ENCODE measurements around the gene CDT1. TPM values are rescaled to one million over a fixed set of nuclear protein-coding genes. Genes with fewer than 3 reads are reported as not detected.
"Not testable (repeated sequence)": the region's sequence is repeated elsewhere in the genome, so short reads cannot be mapped to it uniquely, and the experiment has no call there.

Gene CDT1
- total and polyA plus RNA-seq, 2 donors (not counting 1 experiment from before 2014, with no cell fraction given): 1.3 to 3.6 TPM

DNA sequence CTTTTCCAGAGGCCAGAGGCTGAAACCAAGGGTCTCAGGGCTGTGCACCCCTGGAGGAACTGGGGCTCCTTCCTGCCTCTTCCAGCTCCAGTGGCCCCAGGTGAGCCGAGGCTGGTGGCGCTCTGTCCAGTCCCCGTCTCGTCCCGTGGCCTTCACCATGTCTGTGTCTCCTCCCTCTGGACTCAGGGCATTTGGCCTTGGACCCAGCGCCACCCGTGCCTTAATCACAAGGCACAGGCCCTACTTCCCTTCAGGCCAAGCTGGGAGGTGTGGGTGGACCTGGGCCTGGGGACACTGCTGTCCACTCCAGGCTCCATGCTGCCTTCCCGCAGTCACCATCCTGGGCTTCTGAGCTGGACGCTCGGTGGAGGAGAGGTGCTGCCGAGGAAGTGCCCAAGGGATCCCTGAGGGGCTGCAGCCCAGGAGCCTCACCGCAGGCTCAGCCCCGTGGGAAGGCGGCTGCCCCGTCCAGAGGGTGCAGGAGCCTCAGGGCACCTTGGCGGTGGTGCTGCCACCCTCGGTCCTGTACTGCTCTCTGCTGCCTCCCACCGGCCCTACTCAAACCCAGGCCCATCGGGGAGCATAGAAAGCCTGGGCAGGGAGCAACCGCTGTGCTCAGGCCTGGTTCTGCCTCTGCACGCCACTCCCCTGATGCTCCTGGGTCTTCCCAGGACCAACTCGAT is 17.7 kb downstream of the CDT1 start:
- Histone ChIP-seq H3K9ac (ENCODE audit: insufficient read depth, low read length) (no peak overlapping the region), H3K27ac (ENCODE audit: insufficient read depth, low read length) (no peak overlapping the region), H3K27me3 (ENCODE audit: control insufficient read depth, insufficient read depth, low read length) (no peaks in the 10 kb centered on the region), H3K4me1 (ENCODE audit: control insufficient read depth, extremely low read depth, insufficient read depth, low read length) (peaks cover 8% of the 10 kb centered on the region), H3K36me3 (ENCODE audit: control insufficient read depth, insufficient read depth, low read length) (peaks cover 8% of the 10 kb centered on the region), H3K4me3 (replicated peaks in 1 of 4; ENCODE audit: control extremely low read depth in 1 of 4, insufficient read depth in 1 of 4, low read depth in 3 of 4, low read length in 4 of 4) (no peak overlapping the region), H4K20me1 (ENCODE audit: control insufficient read depth, extremely low read depth, insufficient read depth, low read length) (no peaks in the 10 kb centered on the region), H2AFZ (ENCODE audit: low read length) (no peak overlapping the region), H3K79me2 (ENCODE audit: control insufficient read depth, insufficient read depth, low read length) (no peaks in the 10 kb centered on the region), H3K9me3 (ENCODE audit: control insufficient read depth, insufficient read depth, low read depth, low read length) (no peaks in the 10 kb centered on the region), H3K4me2 (ENCODE audit: extremely low read depth, insufficient read depth, low read length) (no peak overlapping the region)
- TF ChIP-seq EZH2 (IDR thresholded peaks at IDR 0.05; ENCODE audit: low read length, missing control alignments): no peak
- TF ChIP-seq, protein P1, sequence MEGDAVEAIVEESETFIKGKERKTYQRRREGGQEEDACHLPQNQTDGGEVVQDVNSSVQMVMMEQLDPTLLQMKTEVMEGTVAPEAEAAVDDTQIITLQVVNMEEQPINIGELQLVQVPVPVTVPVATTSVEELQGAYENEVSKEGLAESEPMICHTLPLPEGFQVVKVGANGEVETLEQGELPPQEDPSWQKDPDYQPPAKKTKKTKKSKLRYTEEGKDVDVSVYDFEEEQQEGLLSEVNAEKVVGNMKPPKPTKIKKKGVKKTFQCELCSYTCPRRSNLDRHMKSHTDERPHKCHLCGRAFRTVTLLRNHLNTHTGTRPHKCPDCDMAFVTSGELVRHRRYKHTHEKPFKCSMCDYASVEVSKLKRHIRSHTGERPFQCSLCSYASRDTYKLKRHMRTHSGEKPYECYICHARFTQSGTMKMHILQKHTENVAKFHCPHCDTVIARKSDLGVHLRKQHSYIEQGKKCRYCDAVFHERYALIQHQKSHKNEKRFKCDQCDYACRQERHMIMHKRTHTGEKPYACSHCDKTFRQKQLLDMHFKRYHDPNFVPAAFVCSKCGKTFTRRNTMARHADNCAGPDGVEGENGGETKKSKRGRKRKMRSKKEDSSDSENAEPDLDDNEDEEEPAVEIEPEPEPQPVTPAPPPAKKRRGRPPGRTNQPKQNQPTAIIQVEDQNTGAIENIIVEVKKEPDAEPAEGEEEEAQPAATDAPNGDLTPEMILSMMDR (conservative IDR thresholded peaks at IDR 0.05 in 1 of 2, IDR thresholded peaks at IDR 0.05 in 1 of 2; ENCODE audit: low read depth in 1 of 2, low read length in 2 of 2): no peak
- no peak for DNase-seq (ENCODE audit: low read depth in 2 of 2)

DNA sequence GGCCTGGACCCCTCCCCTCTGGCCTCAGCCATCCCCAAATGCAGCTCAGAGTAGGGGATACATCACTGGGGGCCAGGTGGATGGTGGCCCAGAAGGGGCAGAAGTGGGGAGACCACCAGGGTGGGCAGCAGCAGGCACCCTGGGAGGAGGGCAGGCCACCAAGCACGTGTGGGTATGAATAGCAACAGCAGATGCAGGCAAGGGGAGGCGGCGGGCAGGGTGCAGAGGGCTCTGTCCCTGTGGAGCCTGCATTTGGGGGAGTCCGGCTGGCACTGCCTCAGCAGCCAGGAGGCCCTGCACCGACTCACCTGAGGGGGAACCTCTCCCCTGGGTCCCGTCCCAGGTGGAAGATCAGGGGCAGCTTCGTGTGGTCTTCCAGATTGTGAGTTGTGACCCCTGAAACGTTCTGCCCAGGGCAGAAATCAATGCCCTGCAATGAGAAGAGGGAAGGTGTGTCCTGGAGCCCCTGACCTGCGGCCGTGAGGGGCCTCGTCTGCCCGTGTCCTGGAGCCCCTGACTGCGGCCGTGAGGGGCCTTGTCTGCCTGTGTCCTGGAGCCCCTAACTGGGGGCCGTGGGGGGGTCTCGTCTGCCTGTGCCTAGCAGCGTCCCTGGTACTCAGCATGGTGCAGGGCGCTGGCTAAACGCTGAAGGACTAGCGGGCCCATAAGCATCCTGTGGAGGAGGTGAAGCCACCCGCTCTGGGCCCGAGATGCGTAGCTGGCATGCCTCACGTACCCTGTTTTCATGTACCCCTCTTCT is 18.9 kb downstream of the CDT1 start:
- no peaks in the 10 kb centered on the region for H4K20me1 ChIP-seq (ENCODE audit: control insufficient read depth, extremely low read depth, insufficient read depth, low read length)
- no peaks in the 10 kb centered on the region for H3K27me3 ChIP-seq (ENCODE audit: control insufficient read depth, insufficient read depth, low read length)
- no peak overlapping the region for H3K4me3 ChIP-seq (replicated peaks in 1 of 4; ENCODE audit: control extremely low read depth in 1 of 4, insufficient read depth in 1 of 4, low read depth in 3 of 4, low read length in 4 of 4)
- no peaks in the 10 kb centered on the region for H3K79me2 ChIP-seq (ENCODE audit: control insufficient read depth, insufficient read depth, low read length)
- peaks cover 8% of the 10 kb centered on the region for H3K36me3 ChIP-seq (ENCODE audit: control insufficient read depth, insufficient read depth, low read length)
- H3K9me3 ChIP-seq (ENCODE audit: control insufficient read depth, insufficient read depth, low read depth, low read length): no peaks in the 10 kb centered on the region
- H3K4me1 ChIP-seq (ENCODE audit: control insufficient read depth, extremely low read depth, insufficient read depth, low read length): peaks cover 8% of the 10 kb centered on the region
- DNase-seq (ENCODE audit: low read depth in 2 of 2): no peak
- no peak overlapping the region for H3K9ac ChIP-seq (ENCODE audit: insufficient read depth, low read length)
- no peak overlapping the region for H2AFZ ChIP-seq (ENCODE audit: low read length)
- no peak overlapping the region for H3K4me2 ChIP-seq (ENCODE audit: extremely low read depth, insufficient read depth, low read length)
- no peak overlapping the region for H3K27ac ChIP-seq (ENCODE audit: insufficient read depth, low read length)
- no peak for TF ChIP-seq EZH2 (IDR thresholded peaks at IDR 0.05; ENCODE audit: low read length, missing control alignments)
- TF ChIP-seq, protein P1 (conservative IDR thresholded peaks at IDR 0.05 in 1 of 2, IDR thresholded peaks at IDR 0.05 in 1 of 2; ENCODE audit: low read depth in 1 of 2, low read length in 2 of 2): no peak

DNA sequence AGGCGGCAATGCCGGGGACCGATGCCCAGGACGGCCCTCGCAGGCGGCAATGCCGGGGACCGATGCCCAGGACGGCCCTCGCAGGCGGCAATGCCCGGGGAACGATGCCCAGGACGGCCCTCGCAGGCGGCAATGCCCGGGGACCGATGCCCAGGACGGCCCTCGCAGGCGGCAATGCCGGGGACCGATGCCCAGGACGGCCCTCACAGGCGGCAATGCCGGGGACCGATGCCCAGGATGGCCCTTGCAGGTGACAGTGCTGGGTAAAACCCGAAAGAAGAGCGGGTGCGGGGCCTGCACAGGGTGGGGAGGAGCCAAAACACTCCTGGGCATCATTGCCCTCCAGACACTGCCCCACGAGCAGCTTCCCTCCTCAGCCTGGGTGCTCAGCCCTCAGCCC is 20.1 kb downstream of the CDT1 start:
- H3K27ac ChIP-seq (ENCODE audit: insufficient read depth, low read length); DNase-seq (ENCODE audit: low read depth in 2 of 2); H3K4me2 ChIP-seq (ENCODE audit: extremely low read depth, insufficient read depth, low read length); H3K79me2 ChIP-seq (ENCODE audit: control insufficient read depth, insufficient read depth, low read length); H3K36me3 ChIP-seq (ENCODE audit: control insufficient read depth, insufficient read depth, low read length); H3K27me3 ChIP-seq (ENCODE audit: control insufficient read depth, insufficient read depth, low read length); H3K9me3 ChIP-seq (ENCODE audit: control insufficient read depth, insufficient read depth, low read depth, low read length); H4K20me1 ChIP-seq (ENCODE audit: control insufficient read depth, extremely low read depth, insufficient read depth, low read length); H3K4me1 ChIP-seq (ENCODE audit: control insufficient read depth, extremely low read depth, insufficient read depth, low read length); H3K4me3 ChIP-seq (replicated peaks in 1 of 4; ENCODE audit: control extremely low read depth in 1 of 4, insufficient read depth in 1 of 4, low read depth in 3 of 4, low read length in 4 of 4); H3K9ac ChIP-seq (ENCODE audit: insufficient read depth, low read length); H2AFZ ChIP-seq (ENCODE audit: low read length): not testable (repeated sequence)
